WTC11 (cell line): ENCODE data around the gene IL12RB1. TPM values are rescaled to one million over a fixed set of nuclear protein-coding genes. Genes with fewer than 3 reads are reported as not detected.

Source experiments
- ATAC-seq: fragments of 200-7000 bp; cut with Tn5 transposase; 2 replicates; pipeline ENCODE4 v1.10.0; 2021; ENCODE audit warnings: mild to moderate bottlenecking, moderate library complexity
- CTCF ChIA-PET: fragments of 300-600 bp; sonication (Branson Sonifier 250); formaldehyde crosslinking; loops from one replicate; lab custom pipeline; 2021; ENCODE audit warnings: antibody characterized with exemption; lab: Charles Lee
- POLR2A ChIA-PET: fragments of 350-600 bp; sonication (Branson Sonifier 250); formaldehyde crosslinking; loops from one replicate; lab custom pipeline; 2021; ENCODE audit warnings: antibody characterized with exemption; lab: Charles Lee
- DNase-seq: peaks from one replicate; pipeline ENCODE4 v3.0.0; 2021; ENCODE audit warnings: low spot score
- H3K27ac Mint-ChIP-seq: 2 replicates; pipeline ENCODE4 v1.8.0; 2021; ENCODE audit warnings: mixed read lengths
- H3K27me3 Mint-ChIP-seq: 2 replicates; pipeline ENCODE4 v1.8.0; 2021; ENCODE audit warnings: low read depth, mild to moderate bottlenecking, moderate library complexity, mixed read lengths
- H3K36me3 Mint-ChIP-seq: 2 replicates; pipeline ENCODE4 v1.8.0; 2021; ENCODE audit warnings: mixed read lengths
- H3K4me1 Mint-ChIP-seq: 2 replicates; pipeline ENCODE4 v1.8.0; 2022; ENCODE audit warnings: mixed read lengths
- H3K4me3 Mint-ChIP-seq: 2 replicates; pipeline ENCODE4 v1.8.0; 2021; ENCODE audit warnings: mild to moderate bottlenecking, moderate library complexity, mixed read lengths
- H3K9me3 Mint-ChIP-seq: 2 replicates; pipeline ENCODE4 v1.8.0; 2021; ENCODE audit warnings: mixed read lengths
- ATF1 ChIP-seq: sonication (generic); formaldehyde crosslinking; IDR thresholded peaks from 2 replicates; pipeline ENCODE4 v1.8.1; 2023; ENCODE audit warnings: mild to moderate bottlenecking, moderate library complexity, missing genetic modification reagents
- HMGA2 ChIP-seq: fragments of 250-450 bp; sonication (Bioruptor Pico); IDR thresholded peaks from 2 replicates; pipeline ENCODE4 v1.4.0; 2021; ENCODE audit warnings: mild to moderate bottlenecking, moderate library complexity
- KAT7 ChIP-seq: sonication (generic); formaldehyde crosslinking; IDR thresholded peaks from 2 replicates; pipeline ENCODE4 v1.8.1; 2023; ENCODE audit warnings: missing genetic modification reagents, mild to moderate bottlenecking, borderline replicate concordance
- NFE2L1 ChIP-seq: sonication (generic); formaldehyde crosslinking; IDR thresholded peaks from 2 replicates; pipeline ENCODE4 v1.8.1; 2023; ENCODE audit warnings: missing genetic modification reagents
- SMAD4 ChIP-seq: sonication (generic); formaldehyde crosslinking; IDR thresholded peaks from 2 replicates; pipeline ENCODE4 v1.8.0; 2022; ENCODE audit warnings: mild to moderate bottlenecking, missing genetic modification reagents
- SP1 ChIP-seq: sonication (generic); formaldehyde crosslinking; conservative IDR thresholded peaks from 2 replicates; pipeline ENCODE4 v1.8.1; 2022; ENCODE audit warnings: missing genetic modification reagents
- TCF7 ChIP-seq: sonication (generic); formaldehyde crosslinking; IDR thresholded peaks from 2 replicates; pipeline ENCODE4 v1.8.0; 2022; ENCODE audit warnings: mild to moderate bottlenecking, low read depth, missing genetic modification reagents, moderate library complexity
- TEAD4 ChIP-seq: sonication (generic); formaldehyde crosslinking; IDR thresholded peaks from 2 replicates; pipeline ENCODE4 v1.8.0; 2022; ENCODE audit warnings: mild to moderate bottlenecking, missing genetic modification reagents
- ZNF121 ChIP-seq: sonication (generic); formaldehyde crosslinking; IDR thresholded peaks from 2 replicates; pipeline ENCODE4 v1.8.0; 2023; ENCODE audit warnings: missing genetic modification reagents
- ZNF138 ChIP-seq: sonication (generic); formaldehyde crosslinking; conservative IDR thresholded peaks from 2 replicates; pipeline ENCODE4 v1.8.1; 2022; ENCODE audit warnings: mild to moderate bottlenecking, moderate library complexity, missing genetic modification reagents
- ZNF232 ChIP-seq: sonication (generic); formaldehyde crosslinking; IDR thresholded peaks from 2 replicates; pipeline ENCODE4 v1.8.0; 2022; ENCODE audit warnings: mild to moderate bottlenecking, missing genetic modification reagents
- total RNA-seq: library from RNA; stranded (reverse); gene quantifications from 3 replicates; pipeline ENCODE4 v1.2.3, GENCODE V29; 2021
- TF ChIP-seq, protein P1 (sequence below): sonication (generic); formaldehyde crosslinking; conservative IDR thresholded peaks from 2 replicates; pipeline ENCODE4 v1.8.1; 2023; ENCODE audit warnings: mild to moderate bottlenecking, low read depth, missing genetic modification reagents, moderate library complexity
- TF ChIP-seq, protein P2 (sequence below): sonication (generic); formaldehyde crosslinking; IDR thresholded peaks from 2 replicates; pipeline ENCODE4 v1.8.1; 2022; ENCODE audit warnings: mild to moderate bottlenecking, moderate library complexity, missing genetic modification reagents
- TF ChIP-seq, protein P3 (sequence below): sonication (generic); formaldehyde crosslinking; IDR thresholded peaks from 2 replicates; pipeline ENCODE4 v1.8.1; 2022; ENCODE audit warnings: missing genetic modification reagents, borderline replicate concordance
- TF ChIP-seq, protein P4 (sequence below): sonication (generic); formaldehyde crosslinking; IDR thresholded peaks from 2 replicates; pipeline ENCODE4 v1.8.0; 2023; ENCODE audit warnings: missing genetic modification reagents, mild to moderate bottlenecking, borderline replicate concordance
- TF ChIP-seq, protein P5 (sequence below): sonication (generic); formaldehyde crosslinking; IDR thresholded peaks from 2 replicates; pipeline ENCODE4 v1.8.1; 2023; ENCODE audit warnings: mild to moderate bottlenecking, moderate library complexity, missing genetic modification reagents
- TF ChIP-seq, protein P6 (sequence below): fragments of 250-450 bp; sonication (Bioruptor Pico); IDR thresholded peaks from 2 replicates; pipeline ENCODE4 v1.8.0; 2021; ENCODE audit warnings: mild to moderate bottlenecking
- TF ChIP-seq, protein P7 (sequence below): sonication (generic); formaldehyde crosslinking; IDR thresholded peaks from 2 replicates; pipeline ENCODE4 v1.8.1; 2023; ENCODE audit warnings: mild to moderate bottlenecking, missing genetic modification reagents, borderline replicate concordance

IL12RB1 gene
- total RNA-seq, 1 experiment from 2014 or later, result not detected

DNA sequence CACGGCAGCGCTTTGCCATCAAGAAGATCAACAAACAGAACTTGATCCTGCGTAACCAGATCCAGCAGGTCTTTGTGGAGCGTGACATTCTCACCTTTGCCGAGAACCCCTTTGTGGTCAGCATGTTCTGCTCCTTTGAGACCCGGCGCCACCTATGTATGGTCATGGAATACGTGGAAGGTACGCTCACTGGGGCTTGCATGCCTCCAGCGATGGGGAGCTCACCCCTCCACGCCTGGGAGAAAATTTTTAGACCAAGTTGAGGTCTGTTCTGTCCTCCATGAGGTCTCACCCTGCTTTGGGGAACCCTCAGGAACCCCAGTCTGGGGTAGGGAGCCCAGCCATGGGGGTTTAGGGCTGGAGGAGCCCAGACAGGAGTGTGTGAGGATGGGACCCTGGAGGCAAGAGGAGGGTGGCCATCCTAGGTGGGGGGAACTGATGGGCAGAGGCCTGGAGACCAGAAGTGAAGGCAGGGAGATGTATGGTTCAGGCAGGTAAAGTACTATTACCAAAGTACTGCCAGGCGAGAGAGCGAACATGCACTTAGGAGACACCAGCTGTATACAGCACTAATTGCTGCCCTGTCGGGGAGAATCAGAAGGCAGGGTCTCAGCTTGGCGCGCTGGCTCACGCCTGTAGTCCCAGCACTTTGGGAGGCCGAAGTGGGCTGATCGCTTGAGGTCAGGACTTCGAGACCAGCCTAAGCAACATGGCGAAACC lies 43.9 kb upstream of the IL12RB1 start (continued):
- TF ChIP-seq, protein P1, sequence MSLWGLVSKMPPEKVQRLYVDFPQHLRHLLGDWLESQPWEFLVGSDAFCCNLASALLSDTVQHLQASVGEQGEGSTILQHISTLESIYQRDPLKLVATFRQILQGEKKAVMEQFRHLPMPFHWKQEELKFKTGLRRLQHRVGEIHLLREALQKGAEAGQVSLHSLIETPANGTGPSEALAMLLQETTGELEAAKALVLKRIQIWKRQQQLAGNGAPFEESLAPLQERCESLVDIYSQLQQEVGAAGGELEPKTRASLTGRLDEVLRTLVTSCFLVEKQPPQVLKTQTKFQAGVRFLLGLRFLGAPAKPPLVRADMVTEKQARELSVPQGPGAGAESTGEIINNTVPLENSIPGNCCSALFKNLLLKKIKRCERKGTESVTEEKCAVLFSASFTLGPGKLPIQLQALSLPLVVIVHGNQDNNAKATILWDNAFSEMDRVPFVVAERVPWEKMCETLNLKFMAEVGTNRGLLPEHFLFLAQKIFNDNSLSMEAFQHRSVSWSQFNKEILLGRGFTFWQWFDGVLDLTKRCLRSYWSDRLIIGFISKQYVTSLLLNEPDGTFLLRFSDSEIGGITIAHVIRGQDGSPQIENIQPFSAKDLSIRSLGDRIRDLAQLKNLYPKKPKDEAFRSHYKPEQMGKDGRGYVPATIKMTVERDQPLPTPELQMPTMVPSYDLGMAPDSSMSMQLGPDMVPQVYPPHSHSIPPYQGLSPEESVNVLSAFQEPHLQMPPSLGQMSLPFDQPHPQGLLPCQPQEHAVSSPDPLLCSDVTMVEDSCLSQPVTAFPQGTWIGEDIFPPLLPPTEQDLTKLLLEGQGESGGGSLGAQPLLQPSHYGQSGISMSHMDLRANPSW (CRISPR knock-in tag), result no peak
- TF ChIP-seq NFE2L1 (CRISPR knock-in tag), result no peak
- no peak for TF ChIP-seq SP1 (CRISPR knock-in tag)
- TF ChIP-seq, protein P2, sequence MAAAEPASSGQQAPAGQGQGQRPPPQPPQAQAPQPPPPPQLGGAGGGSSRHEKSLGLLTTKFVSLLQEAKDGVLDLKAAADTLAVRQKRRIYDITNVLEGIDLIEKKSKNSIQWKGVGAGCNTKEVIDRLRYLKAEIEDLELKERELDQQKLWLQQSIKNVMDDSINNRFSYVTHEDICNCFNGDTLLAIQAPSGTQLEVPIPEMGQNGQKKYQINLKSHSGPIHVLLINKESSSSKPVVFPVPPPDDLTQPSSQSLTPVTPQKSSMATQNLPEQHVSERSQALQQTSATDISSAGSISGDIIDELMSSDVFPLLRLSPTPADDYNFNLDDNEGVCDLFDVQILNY, result no peak
- TF ChIP-seq TCF7, result no peak
- TF ChIP-seq ZNF138, result no peak
- no peak for TF ChIP-seq TEAD4 (CRISPR knock-in tag)
- TF ChIP-seq, protein P3, sequence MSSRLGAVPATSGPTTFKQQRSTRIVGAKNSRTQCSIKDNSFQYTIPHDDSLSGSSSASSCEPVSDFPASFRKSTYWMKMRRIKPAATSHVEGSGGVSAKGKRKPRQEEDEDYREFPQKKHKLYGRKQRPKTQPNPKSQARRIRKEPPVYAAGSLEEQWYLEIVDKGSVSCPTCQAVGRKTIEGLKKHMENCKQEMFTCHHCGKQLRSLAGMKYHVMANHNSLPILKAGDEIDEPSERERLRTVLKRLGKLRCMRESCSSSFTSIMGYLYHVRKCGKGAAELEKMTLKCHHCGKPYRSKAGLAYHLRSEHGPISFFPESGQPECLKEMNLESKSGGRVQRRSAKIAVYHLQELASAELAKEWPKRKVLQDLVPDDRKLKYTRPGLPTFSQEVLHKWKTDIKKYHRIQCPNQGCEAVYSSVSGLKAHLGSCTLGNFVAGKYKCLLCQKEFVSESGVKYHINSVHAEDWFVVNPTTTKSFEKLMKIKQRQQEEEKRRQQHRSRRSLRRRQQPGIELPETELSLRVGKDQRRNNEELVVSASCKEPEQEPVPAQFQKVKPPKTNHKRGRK (CRISPR knock-in tag), result no peak

DNA sequence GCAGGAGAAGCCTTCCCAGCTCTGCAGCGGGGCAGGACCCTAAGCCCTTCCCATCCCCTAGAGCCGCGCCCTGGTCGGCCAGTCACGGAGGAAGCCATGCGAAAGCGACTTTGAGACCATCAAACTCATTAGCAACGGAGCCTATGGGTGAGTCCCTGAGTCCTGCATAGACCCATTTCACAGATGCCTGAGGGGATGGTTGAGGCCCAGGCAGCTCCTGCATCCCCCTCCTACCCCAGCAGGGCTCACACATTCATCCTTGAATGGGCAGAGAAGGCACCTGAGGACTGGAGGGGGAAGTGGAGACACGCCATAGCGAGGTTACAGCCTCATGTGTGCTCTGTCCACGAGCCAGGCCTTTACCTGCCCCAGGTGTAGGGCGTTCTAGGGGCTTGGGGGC lies 42.1 kb upstream of the IL12RB1 start:
- ATAC-seq (no peak), DNase-seq (no peak)
- H3K27ac Mint-ChIP-seq, result no peak overlapping the region
- POLR2A ChIA-PET, result no interaction called here
- CTCF ChIA-PET, result interaction anchor here (1.7 kb wide), 1 partner anchor 20 kb away, joined by 3 read pairs; no protein-coding TSS in a partner anchor
- H3K9me3 Mint-ChIP-seq, result no peaks in the 10 kb centered on the region
- H3K27me3 Mint-ChIP-seq, result no peaks in the 10 kb centered on the region
- H3K4me1 Mint-ChIP-seq, result no peaks in the 10 kb centered on the region
- no peak for TF ChIP-seq ATF1 (CRISPR knock-in tag)
- TF ChIP-seq, protein P4, sequence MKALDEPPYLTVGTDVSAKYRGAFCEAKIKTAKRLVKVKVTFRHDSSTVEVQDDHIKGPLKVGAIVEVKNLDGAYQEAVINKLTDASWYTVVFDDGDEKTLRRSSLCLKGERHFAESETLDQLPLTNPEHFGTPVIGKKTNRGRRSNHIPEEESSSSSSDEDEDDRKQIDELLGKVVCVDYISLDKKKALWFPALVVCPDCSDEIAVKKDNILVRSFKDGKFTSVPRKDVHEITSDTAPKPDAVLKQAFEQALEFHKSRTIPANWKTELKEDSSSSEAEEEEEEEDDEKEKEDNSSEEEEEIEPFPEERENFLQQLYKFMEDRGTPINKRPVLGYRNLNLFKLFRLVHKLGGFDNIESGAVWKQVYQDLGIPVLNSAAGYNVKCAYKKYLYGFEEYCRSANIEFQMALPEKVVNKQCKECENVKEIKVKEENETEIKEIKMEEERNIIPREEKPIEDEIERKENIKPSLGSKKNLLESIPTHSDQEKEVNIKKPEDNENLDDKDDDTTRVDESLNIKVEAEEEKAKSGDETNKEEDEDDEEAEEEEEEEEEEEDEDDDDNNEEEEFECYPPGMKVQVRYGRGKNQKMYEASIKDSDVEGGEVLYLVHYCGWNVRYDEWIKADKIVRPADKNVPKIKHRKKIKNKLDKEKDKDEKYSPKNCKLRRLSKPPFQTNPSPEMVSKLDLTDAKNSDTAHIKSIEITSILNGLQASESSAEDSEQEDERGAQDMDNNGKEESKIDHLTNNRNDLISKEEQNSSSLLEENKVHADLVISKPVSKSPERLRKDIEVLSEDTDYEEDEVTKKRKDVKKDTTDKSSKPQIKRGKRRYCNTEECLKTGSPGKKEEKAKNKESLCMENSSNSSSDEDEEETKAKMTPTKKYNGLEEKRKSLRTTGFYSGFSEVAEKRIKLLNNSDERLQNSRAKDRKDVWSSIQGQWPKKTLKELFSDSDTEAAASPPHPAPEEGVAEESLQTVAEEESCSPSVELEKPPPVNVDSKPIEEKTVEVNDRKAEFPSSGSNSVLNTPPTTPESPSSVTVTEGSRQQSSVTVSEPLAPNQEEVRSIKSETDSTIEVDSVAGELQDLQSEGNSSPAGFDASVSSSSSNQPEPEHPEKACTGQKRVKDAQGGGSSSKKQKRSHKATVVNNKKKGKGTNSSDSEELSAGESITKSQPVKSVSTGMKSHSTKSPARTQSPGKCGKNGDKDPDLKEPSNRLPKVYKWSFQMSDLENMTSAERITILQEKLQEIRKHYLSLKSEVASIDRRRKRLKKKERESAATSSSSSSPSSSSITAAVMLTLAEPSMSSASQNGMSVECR (CRISPR knock-in tag), result no peak
- TF ChIP-seq, protein P5, sequence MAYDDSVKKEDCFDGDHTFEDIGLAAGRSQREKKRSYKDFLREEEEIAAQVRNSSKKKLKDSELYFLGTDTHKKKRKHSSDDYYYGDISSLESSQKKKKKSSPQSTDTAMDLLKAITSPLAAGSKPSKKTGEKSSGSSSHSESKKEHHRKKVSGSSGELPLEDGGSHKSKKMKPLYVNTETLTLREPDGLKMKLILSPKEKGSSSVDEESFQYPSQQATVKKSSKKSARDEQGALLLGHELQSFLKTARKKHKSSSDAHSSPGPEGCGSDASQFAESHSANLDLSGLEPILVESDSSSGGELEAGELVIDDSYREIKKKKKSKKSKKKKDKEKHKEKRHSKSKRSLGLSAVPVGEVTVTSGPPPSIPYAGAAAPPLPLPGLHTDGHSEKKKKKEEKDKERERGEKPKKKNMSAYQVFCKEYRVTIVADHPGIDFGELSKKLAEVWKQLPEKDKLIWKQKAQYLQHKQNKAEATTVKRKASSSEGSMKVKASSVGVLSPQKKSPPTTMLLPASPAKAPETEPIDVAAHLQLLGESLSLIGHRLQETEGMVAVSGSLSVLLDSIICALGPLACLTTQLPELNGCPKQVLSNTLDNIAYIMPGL (CRISPR knock-in tag), result no peak
- TF ChIP-seq ZNF121, result no peak
- TF ChIP-seq ZNF232 (CRISPR knock-in tag), result no peak
- no peak for TF ChIP-seq KAT7 (CRISPR knock-in tag)
- TF ChIP-seq, protein P6, sequence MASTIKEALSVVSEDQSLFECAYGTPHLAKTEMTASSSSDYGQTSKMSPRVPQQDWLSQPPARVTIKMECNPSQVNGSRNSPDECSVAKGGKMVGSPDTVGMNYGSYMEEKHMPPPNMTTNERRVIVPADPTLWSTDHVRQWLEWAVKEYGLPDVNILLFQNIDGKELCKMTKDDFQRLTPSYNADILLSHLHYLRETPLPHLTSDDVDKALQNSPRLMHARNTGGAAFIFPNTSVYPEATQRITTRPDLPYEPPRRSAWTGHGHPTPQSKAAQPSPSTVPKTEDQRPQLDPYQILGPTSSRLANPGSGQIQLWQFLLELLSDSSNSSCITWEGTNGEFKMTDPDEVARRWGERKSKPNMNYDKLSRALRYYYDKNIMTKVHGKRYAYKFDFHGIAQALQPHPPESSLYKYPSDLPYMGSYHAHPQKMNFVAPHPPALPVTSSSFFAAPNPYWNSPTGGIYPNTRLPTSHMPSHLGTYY (CRISPR knock-in tag), result no peak
- no peak for TF ChIP-seq SMAD4 (CRISPR knock-in tag)
- TF ChIP-seq HMGA2 (CRISPR knock-in tag), result no peak
- TF ChIP-seq, protein P7, sequence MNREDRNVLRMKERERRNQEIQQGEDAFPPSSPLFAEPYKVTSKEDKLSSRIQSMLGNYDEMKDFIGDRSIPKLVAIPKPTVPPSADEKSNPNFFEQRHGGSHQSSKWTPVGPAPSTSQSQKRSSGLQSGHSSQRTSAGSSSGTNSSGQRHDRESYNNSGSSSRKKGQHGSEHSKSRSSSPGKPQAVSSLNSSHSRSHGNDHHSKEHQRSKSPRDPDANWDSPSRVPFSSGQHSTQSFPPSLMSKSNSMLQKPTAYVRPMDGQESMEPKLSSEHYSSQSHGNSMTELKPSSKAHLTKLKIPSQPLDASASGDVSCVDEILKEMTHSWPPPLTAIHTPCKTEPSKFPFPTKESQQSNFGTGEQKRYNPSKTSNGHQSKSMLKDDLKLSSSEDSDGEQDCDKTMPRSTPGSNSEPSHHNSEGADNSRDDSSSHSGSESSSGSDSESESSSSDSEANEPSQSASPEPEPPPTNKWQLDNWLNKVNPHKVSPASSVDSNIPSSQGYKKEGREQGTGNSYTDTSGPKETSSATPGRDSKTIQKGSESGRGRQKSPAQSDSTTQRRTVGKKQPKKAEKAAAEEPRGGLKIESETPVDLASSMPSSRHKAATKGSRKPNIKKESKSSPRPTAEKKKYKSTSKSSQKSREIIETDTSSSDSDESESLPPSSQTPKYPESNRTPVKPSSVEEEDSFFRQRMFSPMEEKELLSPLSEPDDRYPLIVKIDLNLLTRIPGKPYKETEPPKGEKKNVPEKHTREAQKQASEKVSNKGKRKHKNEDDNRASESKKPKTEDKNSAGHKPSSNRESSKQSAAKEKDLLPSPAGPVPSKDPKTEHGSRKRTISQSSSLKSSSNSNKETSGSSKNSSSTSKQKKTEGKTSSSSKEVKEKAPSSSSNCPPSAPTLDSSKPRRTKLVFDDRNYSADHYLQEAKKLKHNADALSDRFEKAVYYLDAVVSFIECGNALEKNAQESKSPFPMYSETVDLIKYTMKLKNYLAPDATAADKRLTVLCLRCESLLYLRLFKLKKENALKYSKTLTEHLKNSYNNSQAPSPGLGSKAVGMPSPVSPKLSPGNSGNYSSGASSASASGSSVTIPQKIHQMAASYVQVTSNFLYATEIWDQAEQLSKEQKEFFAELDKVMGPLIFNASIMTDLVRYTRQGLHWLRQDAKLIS, result no peak
- H3K36me3 Mint-ChIP-seq, result peaks cover 26% of the 10 kb centered on the region
- no peak overlapping the region for H3K4me3 Mint-ChIP-seq
